Bronchial smooth muscle cell (primary cell): Measurements from ENCODE around the gene CCDC85B. TPM values are rescaled to one million over a fixed set of nuclear protein-coding genes. Genes with fewer than 3 reads are reported as not detected.

ENCODE experiments used
- total RNA-seq: library from RNA; depleted of rRNA; stranded (reverse); fragments of >200 nt; gene quantifications from 2 replicates; pipeline ENCODE4 v1.2.1, GENCODE V29; 2014

CCDC85B gene
- total RNA-seq, result 54.1 and 86.5 TPM in 2 replicates

GRCh38 chr11:65890324-65891218, at the start of gene CCDC85B:
CCDC85B (plus strand) TSS chr11:65890673; CDS start chr11:65890784, 111 bp downstream.

GRCh38 chr11:65857853-65858680, 32.4 kb upstream of the CCDC85B start, which contains the start of gene CFL1:
CFL1 (minus strand) TSS chr11:65858180; CDS start chr11:65858099, 81 bp downstream.

GRCh38 chr11:65860278-65861164, 30.0 kb upstream of the CCDC85B start, which contains the start of gene MUS81:
MUS81 (plus strand) TSS chr11:65860433; CDS start chr11:65860754, 321 bp downstream.

GRCh38 chr11:65872586-65873317, 17.7 kb upstream of the CCDC85B start, which contains the start of gene EFEMP2:
EFEMP2 (minus strand) TSS chr11:65872800; CDS start chr11:65872354, 446 bp downstream.

GRCh38 chr11:65879617-65880016, 10.9 kb upstream of the CCDC85B start, which contains the start of gene CTSW:
CTSW (plus strand) TSS chr11:65879837; CDS start chr11:65879855, 18 bp downstream.

GRCh38 chr11:65888163-65888814, 2.2 kb upstream of the CCDC85B start, which contains the start of gene FIBP:
FIBP (minus strand) TSS chr11:65888471; CDS start chr11:65888418, 53 bp downstream.

GRCh38 chr11:65900125-65900898, 9.8 kb downstream of the CCDC85B start, which contains the start of gene FOSL1:
FOSL1 (minus strand) TSS chr11:65900388; CDS start chr11:65900339, 49 bp downstream.

GRCh38 chr11:65918211-65919140, 28.0 kb downstream of the CCDC85B start, which contains the start of gene C11orf68:
C11orf68 (minus strand) TSS chr11:65919062; CDS start chr11:65919031, 31 bp downstream.

GRCh38 chr11:65919141-65919572, 28.7 kb downstream of the CCDC85B start, which contains the start of gene DRAP1:
DRAP1 (plus strand) TSS chr11:65919426; CDS start chr11:65919502, 76 bp downstream.

Other genes with a start within 250 kb of the CCDC85B start
- 13.4 and 17.4 TPM in 2 replicates for gene RELA, start 227.8 kb upstream of the CCDC85B start, total RNA-seq
- gene KAT5, start 178.4 kb upstream of the CCDC85B start, total RNA-seq, result 39.7 and 64.7 TPM in 2 replicates
- gene RNASEH2C, start 169.9 kb upstream of the CCDC85B start, total RNA-seq, result 32.8 and 35.3 TPM in 2 replicates
- 2.6 and 3.3 TPM in 2 replicates for gene AP5B1, start 109.7 kb upstream of the CCDC85B start, total RNA-seq
- gene OVOL1, start 103.6 kb upstream of the CCDC85B start, total RNA-seq, result not detected in 2 replicates
- gene SNX32, start 56.7 kb upstream of the CCDC85B start, total RNA-seq, result 4.0 and 4.1 TPM in 2 replicates
- gene CFL1, start 32.5 kb upstream of the CCDC85B start, total RNA-seq, result 769 and 930 TPM in 2 replicates
- 27.0 and 30.1 TPM in 2 replicates for gene MUS81, start 30.2 kb upstream of the CCDC85B start, total RNA-seq
- 71.1 and 101 TPM in 2 replicates for gene EFEMP2, start 17.9 kb upstream of the CCDC85B start, total RNA-seq
- not detected in 2 replicates for gene CTSW, start 10.8 kb upstream of the CCDC85B start, total RNA-seq
- 186 and 241 TPM in 2 replicates for gene FIBP, start 2.2 kb upstream of the CCDC85B start, total RNA-seq
- gene FOSL1, start 9.7 kb downstream of the CCDC85B start, total RNA-seq, result 1.7 and 3.9 TPM in 2 replicates
- 18.6 and 23.2 TPM in 2 replicates for gene C11orf68, start 28.4 kb downstream of the CCDC85B start, total RNA-seq
- 189 and 480 TPM in 2 replicates for gene DRAP1, start 28.8 kb downstream of the CCDC85B start, total RNA-seq
- 0.16 TPM in 1 of 2 replicates, not detected in the other for gene TSGA10IP, start 54.8 kb downstream of the CCDC85B start, total RNA-seq
- gene SART1, start 71.1 kb downstream of the CCDC85B start, total RNA-seq, result 66.4 and 70.3 TPM in 2 replicates
- gene EIF1AD, start 111.5 kb downstream of the CCDC85B start, total RNA-seq, result 20.0 and 27.8 TPM in 2 replicates
- gene BANF1, start 111.8 kb downstream of the CCDC85B start, total RNA-seq, result 10.6 and 15.3 TPM in 2 replicates
- gene CST6, start 121.3 kb downstream of the CCDC85B start, total RNA-seq, result 0.16 and 0.17 TPM in 2 replicates
- gene CATSPER1, start 135.8 kb downstream of the CCDC85B start, total RNA-seq, result under 0.01 TPM in 1 of 2 replicates, not detected in the other
- under 0.01 TPM in 1 of 2 replicates, not detected in the other for gene GAL3ST3, start 158.5 kb downstream of the CCDC85B start, total RNA-seq
- 101 and 103 TPM in 2 replicates for gene SF3B2, start 161.7 kb downstream of the CCDC85B start, total RNA-seq
- gene PACS1, start 179.6 kb downstream of the CCDC85B start, total RNA-seq, result 22.5 and 39.4 TPM in 2 replicates